Stimulated activated naive B cell treated with anti-CD40 and anti-IgM and Interleukin-4, amounts not matched to agents 10 μg/mL and 1 μg/mL and 100 μg/mL, for 72 hours (primary cell): ENCODE results near the gene FOXD2.

ENCODE experiments used
- ATAC-seq, 2 donors: fragments of 150-1000 bp; cut with Tn5 transposase; replicated peaks; 2 replicates each; pipeline ENCODE4 v1.10.0; 2021; ENCODE audit warnings: moderate library complexity in 1 of 2
- DNase-seq: peaks from one replicate; pipeline ENCODE4 v3.0.0; 2021
- H3K27ac Mint-ChIP-seq: one replicate; pipeline ENCODE4 v1.8.0; 2022; ENCODE audit warnings: mild to moderate bottlenecking, mixed read lengths
- H3K27me3 Mint-ChIP-seq, 2 donors: one replicate each; pipeline ENCODE4 v1.8.0; 2022; ENCODE audit warnings: mixed read lengths in 2 of 2
- H3K36me3 Mint-ChIP-seq, 2 donors: one replicate each; pipeline ENCODE4 v1.8.0; 2022; ENCODE audit warnings: mixed read lengths in 2 of 2, mild to moderate bottlenecking in 1 of 2
- H3K4me1 Mint-ChIP-seq, 2 donors: one replicate each; pipeline ENCODE4 v1.8.0; 2022; ENCODE audit warnings: mixed read lengths in 2 of 2, mild to moderate bottlenecking in 1 of 2
- H3K4me3 Mint-ChIP-seq, 2 donors: one replicate each; pipeline ENCODE4 v1.8.0; 2022; ENCODE audit warnings: mild to moderate bottlenecking in 2 of 2, mixed read lengths in 2 of 2, moderate library complexity in 1 of 2
- H3K9me3 Mint-ChIP-seq, 2 donors: one replicate each; pipeline ENCODE4 v1.8.0; 2022; ENCODE audit warnings: mixed read lengths in 2 of 2, mild to moderate bottlenecking in 1 of 2

Gene FOXD2

DNA sequence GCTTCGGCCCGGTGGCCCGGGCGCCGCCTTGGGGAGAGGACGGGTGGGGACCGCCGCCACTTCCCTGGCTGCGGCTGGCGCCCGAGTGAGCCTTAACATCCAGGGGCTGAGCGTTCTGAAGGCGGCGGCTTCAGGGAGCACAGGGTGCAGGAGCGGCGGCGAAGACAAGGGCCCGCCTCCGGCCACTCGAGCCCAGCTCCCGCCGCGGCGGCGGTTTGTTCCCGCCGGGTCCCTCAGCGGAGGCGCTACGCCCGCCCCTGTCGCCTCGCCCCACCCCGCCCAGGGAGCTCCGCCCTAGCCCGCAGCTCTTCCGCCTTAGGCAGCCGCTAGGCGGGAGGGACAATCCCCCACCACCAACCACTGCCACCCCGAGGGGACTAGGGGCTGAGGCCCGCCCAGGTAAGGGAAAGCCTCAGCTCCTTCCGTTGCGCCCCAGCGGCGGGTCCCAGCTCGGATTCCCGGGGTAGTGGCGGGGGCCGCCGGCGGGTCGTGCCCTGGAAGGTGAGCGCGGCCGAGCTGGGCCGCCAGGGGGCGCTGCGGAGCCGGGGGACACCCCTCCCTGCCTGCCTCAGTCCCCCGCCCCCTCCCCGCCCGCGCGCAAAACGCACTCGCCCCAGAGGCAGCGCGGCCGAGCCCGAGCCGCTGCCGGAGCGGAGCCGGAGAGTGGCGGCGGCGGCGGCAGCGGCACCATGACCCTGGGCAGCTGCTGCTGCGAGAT lies at the start of gene FOXD2:
FOXD2 (plus strand) TSS at position 598 of the 718 bp plus-strand sequence; CDS start at position 690, 92 bp downstream.
- Mint-ChIP-seq H3K4me1 (peaks cover 18 to 29% of the 10 kb centered on the region in 2 donors), H3K27ac (peak within 1 kb of the TSS; percentile 87), H3K36me3 (peaks cover 0 to 1% of the 10 kb centered on the region in 2 donors), H3K4me3 (peak within 1 kb of the TSS; percentile 83 to 88), H3K27me3 (peaks cover 32 to 36% of the 10 kb centered on the region in 2 donors), H3K9me3 (no peaks in the 10 kb centered on the region)
- peak; percentile 91 to 92 for ATAC-seq
- DNase-seq = peak; percentile 79

DNA sequence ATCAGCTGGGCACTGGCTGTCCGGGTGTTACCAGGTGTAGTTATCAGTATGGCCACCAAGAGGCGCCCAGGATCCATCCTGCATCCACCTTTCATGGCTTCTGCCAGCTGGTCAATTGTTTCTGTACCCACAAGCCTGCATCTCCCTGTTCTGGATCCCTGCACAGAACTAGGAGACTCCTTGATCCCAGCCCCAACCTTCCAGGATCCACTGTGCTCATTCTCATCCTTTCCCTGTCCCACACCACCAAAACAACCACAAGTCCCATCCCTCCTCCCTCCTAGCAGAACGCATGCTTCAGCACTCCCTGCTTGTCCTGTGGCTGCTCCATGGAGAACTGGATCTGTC lies 49.0 kb upstream of the FOXD2 start:
- no peak overlapping the region for H3K27ac Mint-ChIP-seq
- ATAC-seq = peak; percentile 81 to 86
- no peaks in the 10 kb centered on the region for H3K4me1 Mint-ChIP-seq
- no peak overlapping the region for H3K4me3 Mint-ChIP-seq
- H3K27me3 Mint-ChIP-seq = peaks cover under 1 to 23% of the 10 kb centered on the region in 2 donors
- peak; percentile 11 for DNase-seq
- H3K9me3 Mint-ChIP-seq = no peaks in the 10 kb centered on the region
- peaks cover 3 to 8% of the 10 kb centered on the region in 2 donors for H3K36me3 Mint-ChIP-seq

DNA sequence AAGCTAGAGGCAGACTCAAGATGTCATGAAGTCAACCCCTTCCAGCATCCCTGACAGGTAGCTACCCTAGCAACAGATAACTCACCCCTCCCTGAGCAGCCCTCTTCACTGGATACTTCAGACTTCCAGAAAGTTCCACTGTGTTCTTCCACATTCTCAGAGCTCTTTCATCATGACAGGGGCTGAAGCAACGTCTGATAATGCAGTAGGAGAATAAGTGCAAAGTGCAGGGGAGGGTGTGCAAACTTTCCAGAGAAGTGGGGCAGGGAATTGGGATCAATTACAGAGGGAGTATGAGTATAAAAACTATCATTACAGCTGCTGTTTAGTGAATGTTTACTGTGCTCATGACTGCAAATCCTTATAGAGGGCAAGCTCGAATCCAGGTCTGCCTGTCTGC lies 48.1 kb upstream of the FOXD2 start:
- no peak for DNase-seq
- peaks cover 9 to 31% of the 10 kb centered on the region in 2 donors for H3K27me3 Mint-ChIP-seq
- no peaks in the 10 kb centered on the region for H3K9me3 Mint-ChIP-seq
- H3K4me3 Mint-ChIP-seq = no peak overlapping the region
- H3K4me1 Mint-ChIP-seq = no peaks in the 10 kb centered on the region
- H3K36me3 Mint-ChIP-seq = peaks cover 3 to 4% of the 10 kb centered on the region in 2 donors
- no peak overlapping the region for H3K27ac Mint-ChIP-seq
- no peak for ATAC-seq

DNA sequence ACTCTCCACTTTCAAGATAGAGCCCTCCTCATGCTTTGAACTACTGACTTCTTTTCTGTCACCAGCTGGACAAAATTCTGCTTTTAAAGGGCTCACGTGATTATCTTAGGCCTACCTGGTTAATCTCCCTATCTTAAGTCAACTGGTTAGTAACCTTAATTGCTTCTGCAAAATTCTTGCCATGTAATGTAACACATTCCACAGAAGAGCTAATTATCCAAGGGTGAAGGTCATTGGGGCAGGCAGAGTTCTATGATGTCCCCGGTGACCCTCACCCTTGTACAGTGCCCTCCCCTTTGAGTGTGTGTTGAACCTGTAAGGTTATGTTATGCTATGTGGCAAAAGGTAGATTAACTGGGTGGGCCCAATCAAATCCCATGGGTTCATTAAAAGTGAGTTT lies 47.0 kb upstream of the FOXD2 start:
- Mint-ChIP-seq H3K4me3 (no peak overlapping the region), H3K27me3 (peaks cover 16 to 38% of the 10 kb centered on the region in 2 donors), H3K9me3 (no peaks in the 10 kb centered on the region), H3K4me1 (no peaks in the 10 kb centered on the region), H3K36me3 (peaks cover 3 to 4% of the 10 kb centered on the region in 2 donors), H3K27ac (no peak overlapping the region)
- ATAC-seq = no peak
- no peak for DNase-seq

DNA sequence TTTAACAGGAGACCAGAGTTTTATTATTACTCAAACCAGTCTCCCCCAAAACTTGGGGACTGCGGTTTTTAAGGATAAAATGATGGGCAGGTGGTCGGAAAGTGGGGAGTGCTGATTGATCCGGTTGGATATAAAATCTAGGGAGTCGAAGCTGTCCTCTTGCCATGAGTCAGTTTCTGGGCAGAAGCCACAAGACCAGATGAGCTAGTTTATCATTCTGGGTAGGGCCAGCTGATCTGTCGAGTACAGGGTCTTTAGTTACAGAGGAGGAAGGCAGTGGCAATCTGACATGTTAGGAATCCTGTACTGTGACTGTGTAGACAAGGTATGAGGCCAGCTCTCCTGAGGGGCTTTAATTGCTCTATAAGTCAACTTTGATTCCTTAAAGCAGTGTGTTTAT lies 44.7 kb upstream of the FOXD2 start:
- Mint-ChIP-seq H3K27me3 (peaks cover 26 to 43% of the 10 kb centered on the region in 2 donors), H3K27ac (no peak overlapping the region), H3K36me3 (no peaks in the 10 kb centered on the region), H3K4me1 (no peaks in the 10 kb centered on the region), H3K4me3 (no peak overlapping the region), H3K9me3 (no peaks in the 10 kb centered on the region)
- no peak for DNase-seq
- ATAC-seq = no peak

DNA sequence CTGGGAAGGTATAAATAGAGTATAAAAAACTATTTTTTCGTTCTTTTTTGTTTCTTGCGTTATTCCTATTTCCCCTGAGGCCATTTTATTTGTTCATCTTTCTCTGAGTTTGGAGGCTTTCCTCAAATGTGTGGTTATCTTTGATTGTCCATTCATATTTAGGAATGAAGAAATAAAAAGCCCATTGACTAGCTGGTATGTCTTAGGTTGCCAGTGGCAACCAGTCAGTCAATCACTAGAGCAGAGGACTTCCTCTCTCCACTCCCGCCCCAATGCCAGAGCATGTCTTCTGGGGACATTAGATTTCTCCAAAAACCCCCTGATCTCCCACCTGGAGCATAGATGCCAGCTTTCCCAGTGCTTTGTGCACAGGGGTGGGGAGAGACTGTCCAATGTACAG lies 42.4 kb upstream of the FOXD2 start:
- peaks cover 2 to 6% of the 10 kb centered on the region in 2 donors for H3K4me1 Mint-ChIP-seq
- H3K27ac Mint-ChIP-seq = no peak overlapping the region
- H3K9me3 Mint-ChIP-seq = no peaks in the 10 kb centered on the region
- no peak overlapping the region for H3K4me3 Mint-ChIP-seq
- no peak for DNase-seq
- no peak for ATAC-seq
- H3K27me3 Mint-ChIP-seq = peaks cover 26 to 37% of the 10 kb centered on the region in 2 donors
- no peaks in the 10 kb centered on the region for H3K36me3 Mint-ChIP-seq

DNA sequence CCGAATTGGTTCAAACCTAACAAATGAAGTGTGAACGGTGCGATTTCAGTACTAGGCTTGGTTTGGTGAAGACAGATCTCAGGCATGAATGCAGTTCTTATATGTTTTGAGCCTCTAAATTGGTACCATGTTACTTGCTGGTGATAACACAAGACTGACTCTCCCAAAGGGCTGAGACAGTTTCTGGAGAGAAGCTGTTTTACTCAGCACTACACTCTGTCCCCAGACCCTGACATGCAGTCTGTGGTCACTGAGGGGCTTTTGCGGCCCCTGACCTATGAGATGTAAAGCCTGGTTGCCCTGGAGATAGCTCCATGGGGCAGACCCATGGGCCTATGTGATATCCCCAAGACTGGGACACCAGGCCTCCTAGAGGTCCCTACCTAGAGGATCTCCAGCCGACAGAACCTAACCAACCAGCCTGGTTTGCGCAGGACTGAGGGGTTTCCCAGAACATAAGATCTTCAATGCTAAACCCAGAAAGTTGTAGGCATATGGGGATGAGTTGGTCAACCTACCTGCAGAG lies 41.1 kb upstream of the FOXD2 start:
- H3K36me3 Mint-ChIP-seq = no peaks in the 10 kb centered on the region
- DNase-seq = no peak
- no peaks in the 10 kb centered on the region for H3K9me3 Mint-ChIP-seq
- peaks cover 34 to 37% of the 10 kb centered on the region in 2 donors for H3K27me3 Mint-ChIP-seq
- no peak overlapping the region for H3K4me3 Mint-ChIP-seq
- H3K27ac Mint-ChIP-seq = no peak overlapping the region
- H3K4me1 Mint-ChIP-seq = peaks cover 2 to 6% of the 10 kb centered on the region in 2 donors
- ATAC-seq = no peak

DNA sequence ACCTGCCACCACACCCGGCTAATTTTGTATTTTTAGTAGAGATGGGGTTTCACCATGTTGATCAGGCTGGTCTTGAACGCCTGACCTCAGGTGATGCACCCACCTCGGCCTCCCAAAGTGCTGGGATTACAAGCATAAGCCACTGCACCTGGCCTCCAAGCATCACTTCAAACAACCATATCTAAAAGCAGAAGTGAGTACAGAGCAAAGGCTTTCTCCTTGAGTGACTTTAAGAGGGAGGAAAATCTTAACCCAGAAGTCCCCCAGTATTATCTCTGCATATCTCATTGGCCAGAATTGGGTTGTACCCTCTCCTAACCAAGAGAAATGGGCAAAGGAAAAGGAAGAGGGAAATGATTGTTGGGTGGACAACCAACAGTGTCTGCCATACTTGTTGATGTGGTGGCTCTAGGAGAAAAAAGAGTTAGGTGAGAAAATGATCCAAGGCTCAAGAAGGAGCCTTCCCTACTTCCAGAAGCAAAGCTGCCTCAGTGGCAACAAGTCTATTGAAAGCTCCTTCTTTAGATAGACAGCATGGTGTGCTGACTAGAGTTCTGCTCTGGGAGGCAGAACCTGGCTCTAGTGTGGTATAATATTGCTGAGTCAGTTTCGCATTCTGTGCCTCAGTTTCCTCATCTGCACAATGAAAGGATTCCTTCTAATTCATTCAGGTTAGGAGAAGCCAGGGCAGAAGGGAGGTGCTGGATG lies 38.6 kb upstream of the FOXD2 start:
- H3K27ac Mint-ChIP-seq = no peak overlapping the region
- ATAC-seq (peak; percentile 95), DNase-seq (peak; percentile 8)
- no peaks in the 10 kb centered on the region for H3K36me3 Mint-ChIP-seq
- H3K4me3 Mint-ChIP-seq = no peak overlapping the region
- H3K27me3 Mint-ChIP-seq = peaks cover 30 to 33% of the 10 kb centered on the region in 2 donors
- H3K9me3 Mint-ChIP-seq = no peaks in the 10 kb centered on the region
- H3K4me1 Mint-ChIP-seq = peaks cover 2 to 6% of the 10 kb centered on the region in 2 donors

DNA sequence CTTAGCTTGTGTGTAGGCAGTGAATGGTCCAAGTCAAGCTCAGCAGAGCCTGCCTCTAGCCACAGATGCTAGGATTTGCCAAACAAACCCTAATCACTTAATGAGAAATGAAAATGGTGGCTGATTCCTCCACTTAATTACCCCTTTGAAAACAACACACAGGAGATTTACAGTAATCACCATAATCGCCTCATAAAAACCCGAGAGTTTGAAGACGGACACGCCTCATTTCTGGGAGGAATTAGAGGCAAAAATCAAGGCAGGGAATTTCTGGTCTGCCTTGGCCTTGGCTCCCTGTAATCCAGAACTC lies 38.0 kb upstream of the FOXD2 start:
- no peak for DNase-seq
- H3K9me3 Mint-ChIP-seq = no peaks in the 10 kb centered on the region

DNA sequence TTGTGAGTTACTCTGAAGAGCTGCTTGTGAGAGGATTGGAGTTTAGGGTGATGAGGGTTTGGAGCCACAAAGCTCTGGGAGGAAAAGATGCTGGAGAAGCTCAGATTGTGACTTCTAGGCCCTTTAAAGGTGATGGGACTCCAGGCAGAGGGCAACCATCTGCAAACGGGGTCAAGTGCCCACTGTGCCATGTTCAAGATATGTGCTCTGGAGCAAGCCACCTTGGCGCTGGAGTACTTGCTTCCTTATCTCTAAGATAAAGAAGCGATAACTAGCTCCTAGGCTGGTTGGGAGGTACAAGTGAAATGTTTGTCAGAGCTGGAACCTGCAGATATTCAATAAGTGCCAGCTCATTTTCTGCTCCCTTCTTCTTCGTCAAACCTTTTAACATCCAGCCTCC lies 36.1 kb upstream of the FOXD2 start:
- H3K27ac Mint-ChIP-seq = no peak overlapping the region
- DNase-seq (no peak), ATAC-seq (no peak)
- peaks cover 2 to 6% of the 10 kb centered on the region in 2 donors for H3K4me1 Mint-ChIP-seq
- H3K9me3 Mint-ChIP-seq = no peaks in the 10 kb centered on the region
- H3K36me3 Mint-ChIP-seq = no peaks in the 10 kb centered on the region
- peaks cover 23 to 31% of the 10 kb centered on the region in 2 donors for H3K27me3 Mint-ChIP-seq
- H3K4me3 Mint-ChIP-seq = no peak overlapping the region

More for the DNA sequence above, 38.0 kb upstream of the FOXD2 start:
- no peaks in the 10 kb centered on the region for H3K36me3 Mint-ChIP-seq
- H3K27ac Mint-ChIP-seq = no peak overlapping the region
- no peak for ATAC-seq
- peaks cover 2 to 6% of the 10 kb centered on the region in 2 donors for H3K4me1 Mint-ChIP-seq
- H3K4me3 Mint-ChIP-seq = no peak overlapping the region
- H3K27me3 Mint-ChIP-seq = peaks cover 25 to 29% of the 10 kb centered on the region in 2 donors

DNA sequence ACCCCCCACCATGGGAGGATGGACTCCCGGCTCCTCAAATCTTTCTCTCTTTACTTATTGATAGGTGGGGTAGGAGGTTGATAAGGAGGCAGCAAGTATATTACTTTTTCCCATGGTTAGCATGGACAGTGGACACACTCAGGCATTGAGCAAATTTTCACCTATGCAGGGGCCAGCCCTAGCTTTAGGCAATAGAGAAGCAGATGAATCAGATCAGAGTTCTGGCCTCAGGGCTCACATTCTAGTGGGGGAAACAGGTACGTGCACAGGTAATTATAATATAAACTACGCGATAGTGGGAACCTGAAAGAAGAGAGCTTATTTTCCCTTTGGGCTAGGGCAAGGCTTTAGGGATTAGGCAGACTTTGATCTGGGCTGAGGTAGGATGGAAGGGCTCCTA lies 35.3 kb upstream of the FOXD2 start:
- no peak for DNase-seq
- Mint-ChIP-seq H3K4me1 (peaks cover 2 to 6% of the 10 kb centered on the region in 2 donors), H3K9me3 (no peaks in the 10 kb centered on the region), H3K36me3 (no peaks in the 10 kb centered on the region), H3K27ac (no peak overlapping the region), H3K4me3 (no peak overlapping the region), H3K27me3 (peaks cover 16 to 26% of the 10 kb centered on the region in 2 donors)
- no peak for ATAC-seq

DNA sequence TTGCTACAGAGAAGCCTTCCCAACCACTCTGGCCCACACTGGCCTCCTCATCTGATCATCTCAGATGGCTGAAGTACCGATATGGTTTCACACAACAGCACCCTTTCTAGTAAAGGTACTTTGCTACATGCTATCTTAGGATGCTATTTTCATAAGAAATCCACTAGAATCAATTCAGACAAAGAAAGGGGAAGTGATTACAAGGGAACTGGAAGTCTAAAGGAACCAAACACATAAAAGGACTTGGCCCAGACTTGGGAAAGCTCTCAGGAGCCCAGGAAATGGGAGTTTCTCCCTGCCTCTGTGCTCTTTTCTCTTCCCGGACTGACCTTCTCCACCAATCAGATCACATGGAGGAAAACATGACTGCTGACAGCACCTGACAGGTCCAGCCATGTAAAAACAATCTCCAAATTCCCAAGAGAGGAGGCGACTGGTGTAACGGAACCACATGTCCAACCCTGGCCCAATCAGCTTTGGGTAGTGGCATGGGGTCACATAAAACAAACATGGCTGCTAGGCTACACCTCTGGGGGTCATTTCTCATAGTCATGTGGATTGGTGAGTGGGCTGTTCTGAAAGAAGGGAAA lies 34.4 kb upstream of the FOXD2 start:
- Mint-ChIP-seq H3K9me3 (no peaks in the 10 kb centered on the region), H3K27ac (no peak overlapping the region), H3K27me3 (peaks cover 15 to 28% of the 10 kb centered on the region in 2 donors), H3K4me3 (no peak overlapping the region), H3K4me1 (peaks cover 2 to 6% of the 10 kb centered on the region in 2 donors), H3K36me3 (no peaks in the 10 kb centered on the region)
- ATAC-seq (no peak), DNase-seq (no peak)

DNA sequence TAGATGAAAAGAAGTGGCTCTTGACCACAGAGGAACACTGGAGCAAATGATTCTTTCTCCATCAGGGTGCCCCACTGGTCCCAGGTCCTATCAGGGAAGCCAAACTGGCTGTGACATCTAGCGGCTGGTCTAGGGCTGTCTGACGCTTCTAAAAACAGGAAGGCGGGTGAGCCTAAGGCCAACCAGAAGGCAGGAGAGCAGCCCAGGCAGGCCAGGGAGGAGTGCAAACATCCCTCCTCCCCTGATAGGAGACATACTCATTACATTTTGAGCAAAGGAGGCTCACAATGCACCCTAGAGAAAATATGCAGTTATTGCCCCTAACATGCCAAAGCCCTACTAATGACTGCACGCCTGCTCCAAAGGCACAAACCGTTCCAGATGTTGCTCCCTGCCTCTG lies 32.1 kb upstream of the FOXD2 start:
- DNase-seq (no peak), ATAC-seq (no peak)
- no peaks in the 10 kb centered on the region for H3K9me3 Mint-ChIP-seq
- no peaks in the 10 kb centered on the region for H3K36me3 Mint-ChIP-seq
- H3K4me3 Mint-ChIP-seq = no peak overlapping the region
- H3K27ac Mint-ChIP-seq = no peak overlapping the region
- peaks cover 28 to 34% of the 10 kb centered on the region in 2 donors for H3K27me3 Mint-ChIP-seq
- H3K4me1 Mint-ChIP-seq = no peaks in the 10 kb centered on the region

DNA sequence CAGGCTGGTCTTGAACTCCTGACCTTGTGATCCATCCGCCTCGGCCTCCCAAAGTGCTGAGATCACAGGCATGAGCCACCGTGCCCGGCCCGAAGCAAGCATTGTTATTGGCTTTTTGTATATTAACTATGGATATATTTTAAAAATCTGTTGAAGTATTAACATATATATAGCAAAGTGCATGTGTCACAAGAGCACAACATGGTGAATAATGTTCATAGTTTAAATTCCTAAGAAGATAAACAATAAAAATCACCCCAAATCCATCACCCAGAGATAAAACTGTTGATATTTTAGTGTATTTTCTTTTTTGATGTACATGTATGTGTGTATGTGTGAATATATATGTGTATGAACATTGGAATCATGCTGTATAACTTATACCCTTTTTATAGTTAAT lies 30.9 kb upstream of the FOXD2 start:
- no peak for ATAC-seq
- no peak overlapping the region for H3K4me3 Mint-ChIP-seq
- H3K36me3 Mint-ChIP-seq = no peaks in the 10 kb centered on the region
- no peak for DNase-seq
- peaks cover 26 to 32% of the 10 kb centered on the region in 2 donors for H3K27me3 Mint-ChIP-seq
- H3K9me3 Mint-ChIP-seq = no peaks in the 10 kb centered on the region
- no peaks in the 10 kb centered on the region for H3K4me1 Mint-ChIP-seq
- H3K27ac Mint-ChIP-seq = no peak overlapping the region
